GM12872 (cell line): ENCODE measurements around the gene SLC5A5.

Source experiments
- CTCF ChIP-seq: IDR thresholded peaks from 3 replicates; pipeline ENCODE4 v1.5.1; 2011; ENCODE audit warnings: low read depth, mild to moderate bottlenecking, low read length, moderate library complexity; ENCODE audit not compliant: insufficient read depth

The SLC5A5 gene

DNA sequence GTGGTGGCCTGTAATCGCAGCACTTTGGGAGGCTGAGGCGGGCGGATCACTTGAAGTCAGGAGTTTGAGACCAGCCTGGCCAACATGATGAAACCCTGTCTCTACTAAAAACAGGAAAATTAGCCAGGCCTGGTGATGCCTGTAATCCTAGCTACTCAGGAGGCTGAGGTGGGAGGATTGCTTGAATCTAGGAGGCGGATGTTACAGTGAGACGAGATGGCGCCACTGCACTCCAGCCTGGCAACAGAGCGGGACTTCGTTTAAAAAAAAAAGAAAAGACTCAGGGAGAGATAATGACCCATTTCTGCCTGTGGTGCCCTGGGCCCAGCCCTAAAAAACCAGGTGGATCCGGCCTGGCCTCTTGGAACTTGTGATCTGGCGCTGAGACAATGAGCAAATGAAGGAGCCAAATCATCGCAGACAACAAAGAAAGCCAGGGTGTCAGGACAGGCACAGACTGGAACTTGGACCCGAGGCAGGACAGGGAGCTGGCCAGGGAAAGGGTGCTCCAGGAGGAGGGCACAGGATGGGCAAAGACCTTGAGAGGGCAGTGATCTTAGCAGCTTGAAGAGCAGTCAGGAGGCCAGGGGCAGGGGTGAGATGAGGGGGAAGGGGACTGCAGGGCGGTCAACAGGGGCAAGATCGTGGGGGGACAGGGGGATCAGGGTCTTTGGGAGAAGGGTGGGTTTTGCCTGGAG is 23.0 kb upstream of the SLC5A5 start:
- no peak for TF ChIP-seq CTCF

- no peak for TF ChIP-seq CTCF
Measured at GRCh38 chr19:17854061-17854460, 17.7 kb upstream of the SLC5A5 start.

- TF ChIP-seq CTCF: peak; percentile 99
Measured at GRCh38 chr19:17855280-17856152, 16.2 kb upstream of the SLC5A5 start.

DNA sequence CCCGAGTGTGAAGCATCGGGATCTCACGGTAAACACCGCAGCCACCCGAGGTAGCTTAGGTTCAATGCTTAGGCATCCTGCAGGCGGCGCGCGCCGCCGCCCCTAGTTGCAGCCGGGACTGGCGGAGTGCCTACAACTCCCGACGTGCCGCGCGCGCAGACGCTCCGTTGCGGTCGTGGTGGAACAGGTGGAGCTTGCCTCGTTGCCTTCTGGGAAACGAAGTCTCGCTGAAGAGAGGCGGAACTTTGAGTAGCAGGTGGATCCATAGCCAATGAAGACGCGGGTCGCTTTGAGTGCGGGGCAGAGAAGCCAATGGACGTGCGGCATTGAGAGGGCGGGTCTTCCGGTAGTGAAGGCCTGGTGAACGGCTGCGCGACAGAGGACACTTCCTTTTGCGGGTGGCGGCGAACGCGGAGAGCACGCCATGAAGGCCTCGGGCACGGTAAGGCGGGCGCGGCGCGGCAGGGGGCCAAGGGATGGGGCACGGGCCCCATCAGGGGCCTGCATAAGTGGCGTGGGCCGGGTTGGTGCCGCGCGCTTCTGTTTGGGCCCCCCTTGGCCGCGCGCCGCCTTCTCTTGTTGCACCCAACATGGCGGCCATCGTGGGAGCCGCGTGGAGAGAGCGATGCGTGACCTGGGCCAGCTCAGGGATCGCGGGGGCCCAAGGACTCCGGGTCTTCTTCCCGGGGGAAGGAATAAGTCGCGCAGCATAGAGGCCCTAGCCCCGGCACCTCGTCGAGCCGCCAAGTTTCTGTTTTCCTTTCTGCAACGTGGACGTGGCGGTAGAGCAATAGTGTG is 12.0 kb upstream of the SLC5A5 start, which contains the start of gene RPL18A:
RPL18A (plus strand) TSS at position 378 of the 798 bp plus-strand sequence; CDS start at position 425, 47 bp downstream.
- peak; percentile 95 for TF ChIP-seq CTCF

GRCh38 chr19:17860331-17860992 is 11.3 kb upstream of the SLC5A5 start:
- no peak for TF ChIP-seq CTCF

DNA sequence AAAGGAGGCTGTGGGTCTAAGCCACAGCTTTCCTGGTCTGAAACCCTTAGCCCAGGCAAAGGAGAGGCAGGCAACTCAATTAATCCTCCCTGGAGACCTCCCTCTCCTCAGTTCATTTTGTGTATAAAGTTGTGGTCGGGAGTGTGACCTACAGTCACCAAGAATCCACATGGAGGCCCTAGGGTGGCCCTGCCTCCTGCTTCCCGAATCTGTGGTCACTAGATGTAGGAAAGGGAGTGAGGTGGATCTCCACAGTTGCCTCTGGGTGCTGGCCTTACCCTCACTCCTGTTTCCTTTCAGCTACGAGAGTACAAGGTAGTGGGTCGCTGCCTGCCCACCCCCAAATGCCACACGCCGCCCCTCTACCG is 10.8 kb upstream of the SLC5A5 start:
- TF ChIP-seq CTCF: no peak
